Activated T-cell treated with anti-CD3 and anti-CD28 coated beads, Interleukin-2, amount 50 U/mL, for 4 hours (primary cell): ENCODE measurements around the gene EPHA5. TPM values are rescaled to one million over a fixed set of nuclear protein-coding genes. Genes with fewer than 3 reads are reported as not detected.

Experiments used
- ATAC-seq, 2 donors: fragments of 200-7000 bp; cut with Tn5 transposase; one replicate each; pipeline ENCODE4 v1.10.0; 2021
- DNase-seq: peaks from one replicate; pipeline ENCODE4 v3.0.0-alpha.2; 2020
- H3K27me3 Mint-ChIP-seq: one replicate; pipeline ENCODE4 v1.8.0; 2021; ENCODE audit warnings: low read depth, mixed read lengths
- H3K36me3 Mint-ChIP-seq: one replicate; pipeline ENCODE4 v1.8.0; 2022; ENCODE audit warnings: mixed read lengths; ENCODE audit not compliant: insufficient read depth
- H3K4me1 Mint-ChIP-seq: one replicate; pipeline ENCODE4 v1.8.0; 2021; ENCODE audit warnings: low read depth, mixed read lengths
- H3K4me3 Mint-ChIP-seq: one replicate; pipeline ENCODE4 v1.8.0; 2021; ENCODE audit warnings: mild to moderate bottlenecking, moderate library complexity, mixed read lengths
- H3K9me3 Mint-ChIP-seq: one replicate; pipeline ENCODE4 v1.8.0; 2021; ENCODE audit warnings: mixed read lengths
- total RNA-seq, 3 donors: library from RNA; stranded (reverse); gene quantifications; one replicate each; pipeline ENCODE4 v1.2.1, GENCODE V29; 2021

EPHA5 gene
- total RNA-seq, 3 donors from 2014 or later: not detected

DNA sequence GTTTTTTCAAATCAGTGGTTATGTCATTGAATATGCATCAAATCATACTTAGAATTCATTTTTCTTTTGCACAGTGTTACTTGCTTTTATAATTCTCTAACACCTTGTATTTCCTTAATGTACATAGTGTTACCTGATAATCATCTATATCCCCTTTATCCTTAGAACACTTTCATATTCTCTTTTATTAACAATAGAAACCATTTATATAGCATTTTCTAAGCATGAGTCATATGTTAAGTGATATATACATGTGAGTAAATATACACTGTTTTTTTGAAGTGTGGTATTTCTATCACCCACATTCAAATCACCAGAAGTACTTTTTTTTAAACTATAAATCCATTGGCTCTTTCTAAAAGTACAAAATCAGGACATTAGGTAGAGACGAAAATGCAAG is 15.3 kb downstream of the EPHA5 start:
- H3K27me3 Mint-ChIP-seq: no peaks in the 10 kb centered on the region
- H3K9me3 Mint-ChIP-seq: peaks cover 20% of the 10 kb centered on the region
- ATAC-seq (no peak), DNase-seq (no peak)
- no peaks in the 10 kb centered on the region for H3K36me3 Mint-ChIP-seq
- H3K4me1 Mint-ChIP-seq: no peaks in the 10 kb centered on the region
- H3K4me3 Mint-ChIP-seq: no peak overlapping the region

DNA sequence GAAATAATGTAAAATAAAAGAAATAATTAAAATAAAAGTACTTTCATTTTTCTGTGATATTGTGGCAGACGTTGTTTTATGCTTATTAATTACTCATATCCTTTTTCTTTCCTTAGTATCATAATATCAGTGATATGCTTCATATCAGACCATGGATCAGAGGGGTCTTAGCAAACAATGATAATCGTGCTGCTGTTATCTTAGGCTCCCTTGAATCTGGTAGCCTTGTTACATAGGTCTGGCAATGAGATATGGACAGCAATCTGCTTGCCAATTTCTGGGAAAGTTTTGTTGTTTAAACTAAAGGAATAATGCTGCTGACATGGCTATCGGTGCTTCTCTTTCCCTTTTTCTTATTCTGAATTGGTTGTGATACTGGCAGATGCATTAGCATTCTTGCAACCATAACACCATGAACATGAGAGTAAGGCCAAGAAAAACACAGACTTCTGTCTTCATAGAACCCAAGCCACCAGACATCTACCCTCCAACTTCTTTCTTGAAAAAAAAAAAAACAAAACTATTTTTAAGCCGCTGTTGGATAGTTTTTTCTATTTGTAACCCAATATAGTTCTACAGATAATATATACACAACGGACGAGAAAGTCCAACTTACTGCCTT is 16.4 kb downstream of the EPHA5 start:
- ATAC-seq: no peak
- no peaks in the 10 kb centered on the region for H3K27me3 Mint-ChIP-seq
- H3K4me3 Mint-ChIP-seq: no peak overlapping the region
- H3K36me3 Mint-ChIP-seq: no peaks in the 10 kb centered on the region
- H3K9me3 Mint-ChIP-seq: peaks cover 25% of the 10 kb centered on the region
- no peak for DNase-seq
- no peaks in the 10 kb centered on the region for H3K4me1 Mint-ChIP-seq

DNA sequence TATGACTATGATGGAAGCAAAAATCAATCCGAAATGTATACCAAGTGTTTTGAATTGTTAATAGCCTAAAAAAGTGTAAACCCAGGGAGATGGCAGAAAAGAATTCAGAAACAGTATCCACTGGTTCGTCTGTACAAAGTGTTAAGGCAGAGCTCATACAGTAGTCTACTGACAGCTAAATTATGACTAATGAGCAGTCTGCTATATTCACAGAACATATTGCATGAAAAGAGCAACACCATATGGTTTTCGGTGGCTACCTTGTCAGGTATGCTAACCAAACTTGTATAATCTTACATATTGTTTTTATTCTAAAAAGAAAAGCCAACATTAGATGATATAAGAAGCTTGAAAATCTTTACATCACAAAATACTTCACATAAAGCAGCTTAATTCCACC is 18.5 kb downstream of the EPHA5 start:
- ATAC-seq: no peak
- Mint-ChIP-seq H3K4me1 (no peaks in the 10 kb centered on the region), H3K27me3 (no peaks in the 10 kb centered on the region), H3K36me3 (no peaks in the 10 kb centered on the region), H3K4me3 (no peak overlapping the region), H3K9me3 (peaks cover 22% of the 10 kb centered on the region)
- DNase-seq: no peak

DNA sequence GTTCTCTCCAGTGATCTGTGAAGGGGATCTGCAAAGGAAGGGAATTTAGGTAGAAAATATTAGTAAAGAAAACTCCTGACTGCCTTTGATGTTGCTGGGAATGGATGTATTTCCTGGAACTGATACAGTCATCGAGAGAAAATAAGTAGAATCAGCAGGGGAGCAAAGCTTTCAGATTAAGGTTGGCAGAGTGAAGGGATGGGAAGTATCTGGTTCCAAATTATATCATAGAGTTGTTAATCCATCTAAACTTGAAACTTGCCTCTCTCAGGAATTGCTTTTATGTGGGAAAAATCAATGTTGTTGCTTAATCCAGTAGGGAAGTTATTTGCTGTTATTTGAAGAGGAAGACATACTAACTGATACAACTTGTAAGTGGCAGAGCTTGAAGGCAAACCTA is 19.3 kb downstream of the EPHA5 start:
- ATAC-seq (no peak), DNase-seq (no peak)
- Mint-ChIP-seq H3K9me3 (peaks cover 22% of the 10 kb centered on the region), H3K4me3 (no peak overlapping the region), H3K36me3 (no peaks in the 10 kb centered on the region), H3K4me1 (no peaks in the 10 kb centered on the region), H3K27me3 (no peaks in the 10 kb centered on the region)

DNA sequence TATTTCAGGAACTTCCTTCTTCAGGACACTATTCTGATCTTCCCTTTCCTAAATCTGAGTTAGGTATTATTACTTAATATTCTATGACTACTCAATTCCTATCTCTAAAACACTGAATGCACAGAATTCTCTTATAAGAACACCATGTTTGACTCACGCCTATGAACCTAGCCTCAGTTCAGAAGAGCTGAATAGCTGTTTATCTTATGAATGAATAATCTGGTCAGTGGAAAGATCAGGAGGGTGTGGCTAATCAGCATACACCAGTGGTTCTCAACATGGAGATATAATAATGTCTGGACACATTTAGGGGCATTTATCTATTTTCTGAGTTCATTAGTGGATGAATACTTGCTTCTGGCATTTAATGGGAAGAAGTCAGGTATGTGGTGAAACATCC is 24.2 kb downstream of the EPHA5 start:
- Mint-ChIP-seq H3K4me3 (no peak overlapping the region), H3K27me3 (no peaks in the 10 kb centered on the region), H3K4me1 (no peaks in the 10 kb centered on the region), H3K36me3 (no peaks in the 10 kb centered on the region), H3K9me3 (peaks cover 13% of the 10 kb centered on the region)
- no peak for ATAC-seq
- no peak for DNase-seq

DNA sequence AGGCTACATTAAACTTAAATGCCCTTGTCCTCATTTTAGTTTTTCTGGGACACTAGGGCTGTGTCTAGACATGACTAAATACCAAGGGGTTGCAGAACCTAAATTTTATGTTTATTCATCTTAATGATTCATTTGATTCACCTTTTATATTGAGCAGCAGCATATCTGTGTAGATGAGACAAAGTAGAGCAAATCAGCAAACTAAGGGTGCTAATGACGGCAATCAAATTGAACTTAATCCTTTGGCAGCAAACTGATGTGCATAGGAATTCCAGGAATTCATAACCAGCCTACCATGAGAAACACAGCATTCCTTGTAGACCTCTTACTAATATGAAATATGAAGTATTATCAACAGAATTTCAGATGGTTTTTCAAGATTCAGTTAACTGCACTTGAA is 25.1 kb downstream of the EPHA5 start:
- no peaks in the 10 kb centered on the region for H3K4me1 Mint-ChIP-seq
- no peaks in the 10 kb centered on the region for H3K36me3 Mint-ChIP-seq
- peaks cover 6% of the 10 kb centered on the region for H3K9me3 Mint-ChIP-seq
- no peaks in the 10 kb centered on the region for H3K27me3 Mint-ChIP-seq
- DNase-seq (no peak), ATAC-seq (no peak)
- H3K4me3 Mint-ChIP-seq: no peak overlapping the region

DNA sequence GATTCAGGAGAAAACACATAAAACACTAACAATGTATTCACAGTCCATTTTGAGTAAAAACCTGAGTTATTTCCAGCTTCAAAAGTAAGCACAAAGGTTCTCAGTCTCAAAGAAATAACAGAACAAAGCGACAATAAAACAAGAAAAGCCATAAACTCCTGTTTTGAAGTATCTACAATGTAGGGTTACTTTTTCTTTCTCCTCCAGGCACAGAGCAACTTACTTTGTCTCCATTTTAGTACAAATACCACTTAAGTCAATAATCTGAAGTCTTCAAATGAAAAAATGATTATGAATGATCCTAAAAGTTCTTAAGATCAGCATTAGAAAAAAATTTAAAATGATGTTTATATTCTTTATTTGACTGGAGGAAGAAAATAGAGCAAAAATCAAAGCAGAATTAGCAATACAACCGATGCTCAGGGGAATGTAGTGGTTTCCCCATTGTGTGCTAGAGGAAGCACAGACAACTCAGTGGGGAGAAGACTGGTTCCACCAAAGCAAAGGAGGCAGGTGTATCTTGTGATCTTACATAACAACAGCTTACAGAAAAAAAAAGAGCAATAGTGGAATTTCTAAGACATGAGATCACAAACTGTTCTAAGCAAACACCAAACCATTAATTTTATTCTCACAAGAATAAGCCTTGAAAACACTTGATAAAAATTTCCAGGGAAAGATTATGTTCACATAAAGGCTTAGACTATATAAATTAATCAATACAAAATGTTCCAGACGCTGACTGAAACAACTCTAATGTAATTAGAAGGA is 35.1 kb downstream of the EPHA5 start:
- H3K4me1 Mint-ChIP-seq: no peaks in the 10 kb centered on the region
- no peaks in the 10 kb centered on the region for H3K36me3 Mint-ChIP-seq
- H3K27me3 Mint-ChIP-seq: no peaks in the 10 kb centered on the region
- no peak for DNase-seq
- H3K4me3 Mint-ChIP-seq: no peak overlapping the region
- peaks cover 10% of the 10 kb centered on the region for H3K9me3 Mint-ChIP-seq
- no peak for ATAC-seq

DNA sequence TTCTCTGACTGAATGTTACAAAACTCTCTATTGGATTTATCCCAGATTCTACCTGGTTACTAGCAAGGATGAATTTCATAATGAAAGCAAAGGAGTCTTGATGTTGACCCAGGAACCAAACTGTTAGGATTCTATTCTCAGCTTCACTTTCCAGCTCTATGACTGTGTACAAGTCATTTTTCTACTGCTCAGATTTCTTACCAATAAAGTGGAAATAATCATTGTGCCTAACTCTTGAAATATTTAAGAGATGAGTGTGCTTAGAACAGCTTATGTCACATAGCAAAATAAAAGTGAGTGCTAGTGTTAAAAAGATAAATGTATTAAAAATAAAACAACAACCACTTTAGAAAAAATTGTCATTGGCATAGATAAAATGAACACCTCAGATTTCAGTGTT is 45.6 kb downstream of the EPHA5 start:
- Mint-ChIP-seq H3K27me3 (no peaks in the 10 kb centered on the region), H3K4me3 (no peak overlapping the region), H3K36me3 (no peaks in the 10 kb centered on the region), H3K9me3 (peaks cover 3% of the 10 kb centered on the region), H3K4me1 (no peaks in the 10 kb centered on the region)
- ATAC-seq (no peak), DNase-seq (no peak)

DNA sequence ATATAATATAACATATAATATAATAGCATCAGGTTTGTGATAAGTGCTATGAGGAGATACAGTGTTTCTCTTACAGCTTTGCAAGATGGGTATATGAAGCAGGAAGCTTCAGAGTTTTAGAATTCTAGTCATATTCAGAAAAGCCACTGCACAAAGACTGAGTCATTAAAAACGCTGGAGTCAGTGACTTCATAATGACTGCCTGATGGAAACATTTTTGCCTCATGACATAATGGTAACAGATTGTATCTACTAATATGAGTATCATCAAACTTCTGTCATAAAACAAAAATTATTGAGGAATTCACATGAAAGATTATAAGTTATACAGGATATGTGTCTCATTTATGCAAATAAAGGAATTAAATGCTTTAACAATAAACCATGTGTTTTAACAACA is 46.8 kb downstream of the EPHA5 start:
- Mint-ChIP-seq H3K9me3 (peaks cover 3% of the 10 kb centered on the region), H3K4me1 (no peaks in the 10 kb centered on the region), H3K4me3 (no peak overlapping the region), H3K27me3 (no peaks in the 10 kb centered on the region), H3K36me3 (no peaks in the 10 kb centered on the region)
- no peak for ATAC-seq
- DNase-seq: no peak

DNA sequence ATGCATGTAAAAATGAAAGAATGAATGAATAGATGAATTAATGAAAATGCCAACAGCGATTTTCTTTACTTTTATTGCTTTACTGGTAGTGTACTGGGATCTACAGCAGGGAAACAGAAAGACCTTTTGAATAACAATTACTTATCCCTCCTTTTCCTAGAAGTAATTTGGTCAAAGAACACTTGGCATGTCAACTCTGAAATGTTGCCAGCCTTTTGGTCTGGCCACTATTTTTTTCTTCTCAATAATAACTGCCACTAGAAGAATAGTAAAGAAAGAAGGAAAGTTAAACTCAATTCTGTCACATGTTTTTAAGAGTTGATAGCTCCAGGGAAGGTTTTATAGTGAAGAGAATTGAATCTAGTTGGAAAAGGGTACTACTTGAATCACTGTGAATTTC is 52.9 kb downstream of the EPHA5 start:
- Mint-ChIP-seq H3K27me3 (no peaks in the 10 kb centered on the region), H3K9me3 (peaks cover 9% of the 10 kb centered on the region), H3K4me3 (no peak overlapping the region), H3K4me1 (no peaks in the 10 kb centered on the region), H3K36me3 (no peaks in the 10 kb centered on the region)
- ATAC-seq (no peak), DNase-seq (no peak)

DNA sequence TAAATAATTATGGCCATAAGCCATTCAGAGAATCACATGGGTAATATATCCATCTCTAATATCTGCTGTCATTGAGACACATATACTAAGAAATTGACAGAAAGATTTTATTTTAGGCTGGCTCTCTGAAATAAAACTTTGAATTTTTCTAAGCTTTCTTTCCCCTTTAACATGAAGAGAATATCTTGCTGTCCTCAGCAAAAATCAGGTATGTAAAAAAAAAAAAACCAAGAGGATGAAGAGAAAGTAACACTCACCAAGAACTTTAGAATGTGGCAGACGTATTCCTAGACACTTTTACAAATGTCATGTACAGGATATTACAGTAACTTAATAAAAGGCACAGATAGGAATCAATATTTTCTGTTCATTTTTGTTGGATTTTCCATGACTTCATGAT is 65.8 kb downstream of the EPHA5 start:
- no peaks in the 10 kb centered on the region for H3K27me3 Mint-ChIP-seq
- ATAC-seq (no peak), DNase-seq (no peak)
- no peaks in the 10 kb centered on the region for H3K4me1 Mint-ChIP-seq
- H3K9me3 Mint-ChIP-seq: peaks cover 4% of the 10 kb centered on the region
- no peak overlapping the region for H3K4me3 Mint-ChIP-seq
- no peaks in the 10 kb centered on the region for H3K36me3 Mint-ChIP-seq

DNA sequence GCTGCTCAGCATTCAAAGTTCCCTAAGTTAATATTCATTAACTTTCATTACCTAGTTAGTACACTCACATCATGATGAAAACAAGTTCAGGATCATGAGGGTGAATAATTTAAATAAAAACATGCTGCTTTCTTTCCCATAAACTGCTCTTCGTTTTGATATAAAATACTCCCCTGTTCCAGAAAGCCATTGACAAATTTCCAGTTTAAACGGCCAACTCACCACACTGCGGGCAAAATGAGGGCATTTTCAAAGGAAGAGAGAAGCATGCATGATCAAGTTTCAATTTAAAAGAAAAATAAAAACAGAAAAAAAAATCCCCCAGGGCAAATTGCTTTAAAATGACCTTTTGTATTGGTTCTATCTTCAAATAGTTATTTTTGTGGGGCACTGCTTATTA is 69.6 kb downstream of the EPHA5 start:
- H3K4me1 Mint-ChIP-seq: no peaks in the 10 kb centered on the region
- H3K36me3 Mint-ChIP-seq: no peaks in the 10 kb centered on the region
- ATAC-seq (no peak), DNase-seq (no peak)
- peaks cover 4% of the 10 kb centered on the region for H3K9me3 Mint-ChIP-seq
- no peaks in the 10 kb centered on the region for H3K27me3 Mint-ChIP-seq
- H3K4me3 Mint-ChIP-seq: no peak overlapping the region

DNA sequence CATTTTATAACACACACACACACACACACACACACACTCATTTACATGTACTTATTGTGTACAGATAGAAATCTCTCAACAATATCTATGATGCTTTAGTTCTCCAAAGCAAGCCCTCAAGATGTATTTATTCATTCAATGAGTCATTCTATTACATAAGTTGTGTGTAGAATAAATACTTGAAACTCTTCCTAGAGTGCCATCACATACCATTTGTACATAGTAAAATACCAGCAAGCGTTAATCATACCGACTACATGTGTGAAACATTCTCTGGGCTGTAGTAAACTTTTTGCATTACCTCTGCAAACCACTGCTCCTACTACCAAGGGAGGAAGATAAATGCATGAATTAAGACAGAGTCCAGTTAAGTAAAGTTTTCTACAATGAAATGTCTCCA is 70.9 kb downstream of the EPHA5 start:
- Mint-ChIP-seq H3K27me3 (no peaks in the 10 kb centered on the region), H3K4me3 (no peak overlapping the region), H3K36me3 (no peaks in the 10 kb centered on the region), H3K4me1 (no peaks in the 10 kb centered on the region), H3K9me3 (peaks cover 4% of the 10 kb centered on the region)
- no peak for DNase-seq
- no peak for ATAC-seq

DNA sequence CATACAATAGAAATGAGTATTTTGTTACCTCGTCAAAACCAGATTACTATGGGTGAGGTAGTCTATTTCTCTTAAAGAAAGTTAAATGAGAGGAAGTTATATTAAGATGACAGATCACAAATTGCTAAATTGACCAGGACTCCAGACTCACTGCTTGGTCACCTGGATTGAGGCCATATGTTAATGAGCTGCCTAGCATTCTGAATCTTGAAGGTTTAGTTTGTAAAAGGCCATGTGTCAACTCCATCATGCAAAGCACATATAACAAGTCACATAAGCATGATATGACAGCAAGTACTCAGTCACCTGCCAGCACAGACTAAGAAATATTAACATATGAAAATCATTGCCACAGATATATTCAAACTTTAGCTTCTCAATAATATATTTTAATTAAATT is 72.6 kb downstream of the EPHA5 start:
- no peak for DNase-seq
- Mint-ChIP-seq H3K9me3 (peaks cover 4% of the 10 kb centered on the region), H3K4me1 (no peaks in the 10 kb centered on the region), H3K4me3 (no peak overlapping the region), H3K36me3 (no peaks in the 10 kb centered on the region), H3K27me3 (no peaks in the 10 kb centered on the region)
- no peak for ATAC-seq

DNA sequence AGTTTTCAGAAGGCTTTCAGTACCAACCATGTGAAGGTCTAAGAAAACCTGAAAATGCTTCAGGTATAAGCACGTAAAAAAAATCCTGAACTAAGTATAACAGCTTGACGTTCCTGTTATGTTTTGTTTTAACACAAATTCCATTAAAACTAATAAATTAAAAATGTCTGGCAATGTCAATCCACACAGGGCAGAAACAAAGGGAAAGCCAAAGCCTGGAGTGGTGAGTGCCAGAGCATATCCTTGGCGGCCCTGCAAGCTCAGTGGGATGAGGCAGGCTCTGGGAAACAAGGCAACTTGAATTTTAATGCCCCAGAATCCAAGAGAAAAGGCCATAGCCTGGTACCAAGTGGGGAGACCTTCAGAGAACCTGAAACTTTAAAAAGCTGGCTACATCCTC is 78.2 kb downstream of the EPHA5 start:
- H3K36me3 Mint-ChIP-seq: no peaks in the 10 kb centered on the region
- DNase-seq: no peak
- peaks cover 6% of the 10 kb centered on the region for H3K9me3 Mint-ChIP-seq
- ATAC-seq: no peak
- H3K27me3 Mint-ChIP-seq: no peaks in the 10 kb centered on the region
- no peaks in the 10 kb centered on the region for H3K4me1 Mint-ChIP-seq
- H3K4me3 Mint-ChIP-seq: no peak overlapping the region
